Central memory CD4-positive, alpha-beta T cell (primary cell): ENCODE measurements around the gene TENM3.

Source experiments
- DNase-seq: peaks from one replicate; pipeline ENCODE4 v3.0.0; 2022

The TENM3 gene

GRCh38 chr4:182643801-182644682 lies 400.8 kb downstream of the TENM3 start:
- DNase-seq, result no peak

GRCh38 chr4:182644683-182645050 lies 401.5 kb downstream of the TENM3 start:
- DNase-seq, result no peak

GRCh38 chr4:182645511-182645910 lies 402.3 kb downstream of the TENM3 start:
- no peak for DNase-seq

GRCh38 chr4:182647646-182648300 lies 404.6 kb downstream of the TENM3 start:
- no peak for DNase-seq

DNA sequence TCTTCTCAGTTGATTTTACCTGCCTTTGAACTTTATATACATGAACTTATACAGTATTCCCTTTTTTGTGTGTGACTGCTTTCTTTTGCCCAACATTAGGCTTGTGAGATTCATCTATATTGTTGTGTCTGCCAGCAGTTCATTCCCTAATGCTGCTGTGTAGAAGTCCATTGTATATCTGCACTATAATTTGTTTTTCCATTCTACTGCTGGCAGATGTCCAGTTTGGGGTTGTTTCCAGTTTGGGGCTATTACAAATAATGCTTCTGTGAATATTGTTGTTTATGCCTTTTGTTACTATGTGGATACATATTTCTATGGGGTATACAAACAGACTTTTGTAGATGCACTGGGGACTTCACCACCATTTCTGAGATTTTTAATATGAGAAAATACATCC lies 405.6 kb downstream of the TENM3 start:
- DNase-seq, result no peak

GRCh38 chr4:182649698-182650477 lies 406.7 kb downstream of the TENM3 start:
- DNase-seq, result no peak

DNA sequence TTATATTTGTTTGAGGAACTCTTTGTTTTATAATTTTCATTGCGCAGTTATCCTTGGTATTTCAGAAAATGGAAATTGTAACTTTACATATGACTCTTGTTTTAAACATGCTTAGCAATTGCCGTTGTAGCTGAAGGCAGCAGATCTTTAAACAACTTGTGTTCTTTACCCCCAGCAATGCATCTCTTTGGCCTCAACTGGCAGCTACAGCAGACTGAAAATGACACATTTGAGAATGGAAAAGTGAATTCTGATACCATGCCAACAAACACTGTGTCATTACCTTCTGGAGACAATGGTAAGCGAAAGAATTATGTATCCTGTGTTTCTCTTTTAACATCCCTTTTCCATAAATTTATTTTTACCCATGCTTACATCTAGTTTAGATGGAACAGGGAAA lies 410.4 kb downstream of the TENM3 start:
- DNase-seq, result no peak

- no peak for DNase-seq
Observed at GRCh38 chr4:182655340-182655739, 412.1 kb downstream of the TENM3 start.

GRCh38 chr4:182662551-182662950 lies 419.3 kb downstream of the TENM3 start:
- DNase-seq, result no peak

DNA sequence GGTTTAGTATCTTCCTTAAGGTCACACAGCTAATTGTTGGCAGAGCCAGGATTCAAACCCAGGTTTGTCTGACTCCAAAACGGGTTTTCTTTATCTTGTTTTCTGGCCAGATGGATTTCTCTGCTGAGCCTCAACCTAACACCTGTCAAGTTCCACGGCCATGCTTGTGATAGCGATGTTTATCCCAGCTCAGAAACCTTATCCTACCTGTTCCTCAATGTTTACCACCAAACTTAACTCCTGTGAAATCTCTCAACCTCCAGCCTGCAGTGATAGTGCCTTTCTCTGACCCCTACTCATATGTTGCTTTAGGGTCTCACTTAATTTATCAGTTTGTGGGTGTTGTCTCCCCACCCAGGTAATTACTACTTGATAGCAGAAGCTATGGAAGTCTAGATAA lies 428.0 kb downstream of the TENM3 start:
- DNase-seq, result no peak

GRCh38 chr4:182671749-182672148 lies 428.5 kb downstream of the TENM3 start:
- DNase-seq, result no peak

- DNase-seq, result no peak
Observed at GRCh38 chr4:182678590-182678989, 435.4 kb downstream of the TENM3 start.

DNA sequence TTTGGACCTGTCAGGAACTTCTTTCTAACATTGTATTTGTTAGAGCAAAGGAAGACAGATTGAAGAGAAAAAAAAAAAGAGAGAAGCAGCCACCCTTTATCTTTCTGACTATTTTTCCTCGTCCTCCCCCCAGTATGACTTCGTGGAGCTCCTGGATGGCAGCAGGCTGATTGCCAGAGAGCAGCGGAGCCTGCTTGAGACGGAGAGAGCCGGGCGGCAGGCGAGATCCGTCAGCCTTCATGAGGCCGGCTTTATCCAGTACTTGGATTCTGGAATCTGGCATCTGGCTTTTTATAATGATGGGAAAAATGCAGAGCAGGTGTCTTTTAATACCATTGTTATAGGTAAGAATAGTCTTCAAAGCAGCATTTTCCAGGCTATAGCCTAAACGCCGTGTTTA lies 436.3 kb downstream of the TENM3 start:
- no peak for DNase-seq

- DNase-seq, result no peak
Observed at GRCh38 chr4:182680234-182680653, 437.0 kb downstream of the TENM3 start.

- DNase-seq, result no peak
Observed at GRCh38 chr4:182683661-182684060, 440.5 kb downstream of the TENM3 start.

DNA sequence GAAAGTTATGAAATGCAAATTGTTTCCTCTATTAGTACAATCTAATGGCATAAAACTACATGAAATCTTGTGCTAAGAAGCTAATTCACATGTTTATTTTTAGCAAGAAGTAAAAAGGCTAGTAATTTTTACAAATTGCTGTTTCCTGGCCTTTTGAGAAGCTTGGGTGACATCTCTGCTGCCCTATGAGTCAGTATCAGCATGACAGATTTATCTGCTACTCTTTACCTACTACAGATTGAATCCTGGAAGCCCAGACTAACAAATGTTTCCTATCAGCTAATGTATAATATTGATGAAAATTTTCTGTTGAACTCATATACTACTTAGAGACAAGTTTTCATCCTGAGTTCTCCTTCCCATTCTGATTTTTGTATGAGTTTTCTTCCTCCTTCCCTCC lies 441.6 kb downstream of the TENM3 start:
- DNase-seq, result no peak

GRCh38 chr4:182688081-182688480 lies 444.9 kb downstream of the TENM3 start:
- no peak for DNase-seq

GRCh38 chr4:182694551-182694950 lies 451.3 kb downstream of the TENM3 start:
- DNase-seq, result no peak

DNA sequence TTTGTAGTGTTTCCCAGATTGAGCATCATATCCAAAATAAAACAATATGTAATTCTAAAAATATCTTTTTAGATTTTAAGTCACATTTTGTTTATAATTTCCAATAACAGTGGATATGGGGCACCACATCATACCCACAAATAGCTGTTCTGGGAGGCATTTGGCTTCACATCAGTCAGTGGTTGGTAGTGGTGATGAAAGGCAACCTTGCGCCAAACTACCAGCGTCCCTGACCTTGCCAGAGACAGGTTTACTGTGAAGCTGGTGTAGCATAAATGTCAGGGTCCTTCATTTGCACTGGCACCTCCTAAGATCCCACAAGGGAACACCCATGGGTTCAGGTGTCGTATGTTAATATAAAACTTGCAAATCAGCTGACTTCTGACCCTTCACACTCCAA lies 451.8 kb downstream of the TENM3 start:
- DNase-seq, result no peak

- DNase-seq, result no peak
Observed at GRCh38 chr4:182695842-182696241, 452.6 kb downstream of the TENM3 start.

- no peak for DNase-seq
Observed at GRCh38 chr4:182697094-182697493, 453.9 kb downstream of the TENM3 start.

DNA sequence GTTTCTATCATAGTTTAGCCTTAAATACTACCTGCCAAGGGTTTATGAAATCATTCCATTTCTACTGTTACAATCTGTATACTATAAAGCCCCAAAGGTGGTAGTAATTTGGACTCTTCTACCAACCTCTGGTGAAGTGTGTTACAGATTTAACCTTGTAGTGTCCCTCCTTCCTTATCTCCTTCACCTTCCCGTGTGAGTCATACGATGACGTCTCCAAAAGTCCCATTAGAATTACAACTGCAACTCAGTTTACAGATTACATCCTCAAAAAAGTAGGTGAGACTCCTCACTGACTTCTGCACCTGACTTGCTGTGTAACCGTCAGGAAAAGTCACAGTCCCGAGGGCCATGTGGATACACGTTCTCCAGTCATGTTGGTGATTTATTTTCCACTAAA lies 455.0 kb downstream of the TENM3 start:
- no peak for DNase-seq

DNA sequence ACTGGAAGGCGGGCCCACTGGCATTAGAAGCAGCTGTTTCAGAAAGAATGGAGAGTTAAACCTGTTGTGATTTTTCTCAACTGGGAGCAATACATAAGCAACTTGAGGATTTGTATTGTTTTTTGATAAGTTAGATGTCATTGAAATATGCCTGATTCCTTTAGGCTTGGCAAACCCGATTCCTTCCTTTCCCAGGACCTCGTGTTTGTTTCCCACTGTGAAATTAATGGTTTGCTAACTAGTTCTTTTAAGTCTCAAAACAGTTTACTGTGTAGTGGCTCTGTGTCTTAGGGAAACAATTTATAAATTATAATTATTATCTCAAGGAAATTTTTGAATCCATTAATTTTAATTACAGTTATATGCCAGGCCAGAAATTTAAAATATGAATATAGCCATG lies 456.0 kb downstream of the TENM3 start:
- DNase-seq, result no peak

DNA sequence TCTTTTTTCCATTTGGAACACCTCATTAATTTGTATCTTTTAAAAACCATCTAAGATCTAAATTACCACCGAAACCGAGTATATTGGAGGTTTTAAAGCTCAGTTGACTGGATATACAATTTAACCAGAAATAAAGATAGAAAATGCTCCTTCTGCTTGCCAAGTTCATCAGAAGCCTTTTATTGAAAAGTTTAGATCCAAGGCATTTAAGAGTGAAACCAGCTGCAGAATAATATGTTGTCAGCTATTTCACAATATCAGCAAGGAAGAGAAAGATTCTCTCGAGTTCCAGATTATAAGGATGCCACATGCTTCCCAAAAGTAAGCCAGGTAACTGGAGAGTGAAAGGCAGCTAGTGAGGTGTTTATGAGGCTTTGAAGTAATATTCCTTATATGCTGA lies 456.6 kb downstream of the TENM3 start:
- DNase-seq, result no peak
